GM12878 (cell line): ENCODE data around the gene AGT. TPM values are rescaled to one million over a fixed set of nuclear protein-coding genes. Genes with fewer than 3 reads are reported as not detected.

Experiments
- ATAC-seq: fragments of 200-7000 bp; cut with Tn5 transposase; 3 replicates; pipeline ENCODE4 v1.9.1; 2020; ENCODE audit warnings: mild to moderate bottlenecking, moderate library complexity
- BruUV-seq: library from RNA; stranded (reverse); fragments of 400-500 nt; replicated peaks from 2 replicates; lab custom pipeline; 2021; lab: Mats Ljungman, UMichigan
- CTCF ChIA-PET: fragments of 300-600 bp; sonication (Branson Sonifier 250); formaldehyde crosslinking; extraction: SDS; loops from one replicate; lab custom pipeline; 2021; ENCODE audit warnings: inconsistent platforms; lab: Yijun Ruan, JAX
- POLR2A ChIA-PET: fragments of 350-600 bp; formaldehyde crosslinking; extraction: SDS; loops from one replicate; lab custom pipeline; 2021; ENCODE audit warnings: inconsistent platforms; lab: Charles Lee
- RAD21 ChIA-PET: fragments of 300-600 bp; sonication (Branson Sonifier 250); formaldehyde crosslinking; loops from one replicate; lab custom pipeline; 2023; ENCODE audit warnings: antibody characterized with exemption; ENCODE audit not compliant: unreplicated experiment; lab: Charles Lee
- SMC1A ChIA-PET: fragments of 300-600 bp; sonication (Branson Sonifier 250); formaldehyde crosslinking; loops from one replicate; lab custom pipeline; 2023; ENCODE audit not compliant: unreplicated experiment, uncharacterized antibody; lab: Charles Lee
- DNase-seq: peaks from one replicate; pipeline ENCODE4 v3.0.0-alpha.2; 2011; ENCODE audit warnings: low read depth, low spot score
- FAIRE-seq: peaks from 3 replicates; lab custom pipeline; 2011; peaks lifted over from hg19 to GRCh38; lab: Jason Lieb, UNC
- H2AFZ ChIP-seq: 2 replicates; pipeline ENCODE4 v1.6.0; 2011; ENCODE audit warnings: low read depth, low read length, control low read depth; ENCODE audit not compliant: control insufficient read depth
- H3K27ac ChIP-seq: 2 replicates; pipeline ENCODE4 v1.5.1; 2011; ENCODE audit warnings: control low read depth; ENCODE audit not compliant: control insufficient read depth, insufficient read depth
- H3K27me3 ChIP-seq, 2 experiments: replicated peaks in 1 of 2; 2 replicates each; pipeline versions ENCODE4 v1.6.0 to v1.6.1; 2011; ENCODE audit warnings: low read length in 1 of 2; ENCODE audit not compliant: control insufficient read depth in 2 of 2, insufficient read depth in 2 of 2
- H3K36me3 ChIP-seq, 2 experiments: 2 replicates each; pipeline ENCODE4 v1.5.1; 2011; ENCODE audit warnings: low read length in 1 of 2; ENCODE audit not compliant: control insufficient read depth in 2 of 2, insufficient read depth in 2 of 2
- H3K4me1 ChIP-seq: 2 replicates; pipeline ENCODE4 v1.6.1; 2011; ENCODE audit warnings: mild to moderate bottlenecking, low read length, moderate library complexity, mixed read lengths; ENCODE audit not compliant: control insufficient read depth, insufficient read depth
- H3K4me2 ChIP-seq: 2 replicates; pipeline ENCODE4 v1.6.0; 2011; ENCODE audit warnings: control low read depth; ENCODE audit not compliant: control insufficient read depth, insufficient read depth
- H3K4me3 ChIP-seq: fragments of 200-600 bp; sonication (generic); 2 replicates; pipeline ENCODE4 v1.5.1; 2016
- H3K79me2 ChIP-seq: 2 replicates; pipeline ENCODE4 v1.6.0; 2011; ENCODE audit warnings: low read length; ENCODE audit not compliant: control insufficient read depth, insufficient read depth
- H3K9ac ChIP-seq: 2 replicates; pipeline ENCODE4 v1.8.0; 2011; ENCODE audit warnings: low read length, control low read depth, mixed read lengths; ENCODE audit not compliant: control insufficient read depth, insufficient read depth
- H3K9me3 ChIP-seq: replicated peaks from 3 replicates; pipeline ENCODE4 v1.5.1; 2011; ENCODE audit warnings: mild to moderate bottlenecking, low read length; ENCODE audit not compliant: control insufficient read depth, insufficient read depth
- H4K20me1 ChIP-seq: 2 replicates; pipeline ENCODE4 v1.6.0; 2011; ENCODE audit not compliant: control insufficient read depth, insufficient read depth
- ATF3 ChIP-seq: IDR thresholded peaks from 2 replicates; pipeline ENCODE4 v1.6.1; 2011; ENCODE audit warnings: low read depth, mild to moderate bottlenecking, low read length, moderate library complexity, borderline replicate concordance; ENCODE audit errors: extremely low read depth
- CHD2 ChIP-seq: IDR thresholded peaks from 2 replicates; pipeline ENCODE4 v1.6.1; 2011; ENCODE audit warnings: low read depth, low read length, improper control_type of control experiment, borderline replicate concordance
- CUX1 ChIP-seq: IDR thresholded peaks from 2 replicates; pipeline ENCODE4 v1.6.1; 2012; ENCODE audit warnings: improper control_type of control experiment, low read depth, low read length; ENCODE audit not compliant: insufficient replicate concordance
- ELK1 ChIP-seq: IDR thresholded peaks from 2 replicates; pipeline ENCODE4 v1.6.1; 2012; ENCODE audit warnings: low read depth, low read length, improper control_type of control experiment
- NFYA ChIP-seq: IDR thresholded peaks from 2 replicates; pipeline ENCODE4 v1.6.1; 2011; ENCODE audit warnings: low read depth, mild to moderate bottlenecking, low read length, improper control_type of control experiment, borderline replicate concordance
- STAT3 ChIP-seq: IDR thresholded peaks from 2 replicates; pipeline ENCODE4 v1.6.1; 2011; ENCODE audit warnings: low read depth, low read length, improper control_type of control experiment
- TCF12 ChIP-seq: IDR thresholded peaks from 2 replicates; pipeline ENCODE4 v1.6.1; 2011; ENCODE audit warnings: low read depth, mild to moderate bottlenecking, low read length
- ZNF207 ChIP-seq: fragments of 450-650 bp; IDR thresholded peaks from 2 replicates; pipeline ENCODE4 v1.6.1; 2014; ENCODE audit warnings: antibody characterized with exemption, mild to moderate bottlenecking, borderline replicate concordance
- WGBS: methylation state at CpG from one replicate; pipeline ENCODE4 v1.1.6; 2016; ENCODE audit warnings: low lambda C conversion rate; ENCODE audit not compliant: insufficient replicate concordance, insufficient coverage; ENCODE audit errors: missing lambda C conversion rate; 5-methylcytosine and 5-hydroxymethylcytosine counted together
- in situ Hi-C: fragments of 300-500 bp; cut with MboI; formaldehyde crosslinking; loops from 9 replicates; pipeline ENCODE4 v1.14.3; 2018; ENCODE audit warnings: mixed read lengths
- intact Hi-C: fragments of 100-400 bp; cut with micrococcal nuclease; formaldehyde crosslinking; loops from one replicate; pipeline ENCODE4 v1.14.2; 2022; ENCODE audit not compliant: unreplicated experiment
- polyA plus RNA-seq, 11 experiments: library from polyadenylated mRNA; depleted of rRNA in 4 of 11; unstranded in 6 of 11; stranded (reverse) in 5 of 11; fragments of >200 nt; fragmentation: Nextera tagmentation in 4 of 11; fragmentation: Illumina TruSeq in 1 of 11; extraction: Ambion mirVana in 4 of 11; extraction: Trizol in 1 of 11; gene quantifications; 1 replicate in 1 of 11; 2 replicates in 10 of 11; pipeline versions ENCODE4 v1.2.1 to v1.2.3, GENCODE V29; 2011 to 2016; ENCODE audit warnings: inconsistent platforms in 2 of 11, missing spikeins in 2 of 11, low read depth in 1 of 11
- total RNA-seq, 4 experiments: library from RNA; depleted of rRNA in 3 of 4; stranded (reverse); fragments of >200 nt in 3 of 4; fragmentation: Illumina TruSeq in 1 of 4; extraction: Trizol in 1 of 4; gene quantifications; 2 replicates each; pipeline versions ENCODE4 v1.2.1 to v1.2.3, GENCODE V29; 2013 to 2021
- TF ChIP-seq, protein P1 (sequence below): fragments of 450-650 bp; IDR thresholded peaks from 2 replicates; pipeline ENCODE4 v1.6.1; 2016; ENCODE audit warnings: mild to moderate bottlenecking, moderate library complexity, borderline replicate concordance

The AGT gene
- total and polyA plus RNA-seq, 10 of the 15 experiments (the other 5 are each of a cell fraction or from before 2014, with no cell fraction given): 0.69 TPM; not detected in 9

GRCh38 chr1:230684146-230684545 is 29.8 kb downstream of the AGT start (continued):
- no peak for TF ChIP-seq CUX1
- TF ChIP-seq ATF3: no peak

GRCh38 chr1:230682882-230683610 is 30.9 kb downstream of the AGT start:
- no peaks in the 10 kb centered on the region for H3K4me1 ChIP-seq
- RAD21 ChIA-PET: no interaction called here
- SMC1A ChIA-PET: no interaction called here
- in situ Hi-C loops: no loop called here
- H4K20me1 ChIP-seq: no peaks in the 10 kb centered on the region
- peaks cover 9 to 20% of the 10 kb centered on the region in 2 experiments for H3K36me3 ChIP-seq
- H3K9me3 ChIP-seq: no peaks in the 10 kb centered on the region
- WGBS: 72% methylated on average over 8 of the region's 9 CpGs
- ATAC-seq: no peak
- H3K27me3 ChIP-seq: no peaks in the 10 kb centered on the region
- no peak overlapping the region for H2AFZ ChIP-seq
- FAIRE-seq: no peak
- no peak overlapping the region for H3K4me2 ChIP-seq
- no peaks in the 10 kb centered on the region for H3K79me2 ChIP-seq
- no peak overlapping the region for H3K9ac ChIP-seq
- intact Hi-C loops: no loop called here
- CTCF ChIA-PET: interaction anchor here (1.2 kb wide), 1 partner anchor 40 kb away, joined by 3 read pairs; no protein-coding TSS in a partner anchor
- no peak overlapping the region for H3K4me3 ChIP-seq
- DNase-seq: no peak
- BruUV-seq: no TSS peak
- POLR2A ChIA-PET: no interaction called here
- no peak overlapping the region for H3K27ac ChIP-seq
- TF ChIP-seq, protein P1, sequence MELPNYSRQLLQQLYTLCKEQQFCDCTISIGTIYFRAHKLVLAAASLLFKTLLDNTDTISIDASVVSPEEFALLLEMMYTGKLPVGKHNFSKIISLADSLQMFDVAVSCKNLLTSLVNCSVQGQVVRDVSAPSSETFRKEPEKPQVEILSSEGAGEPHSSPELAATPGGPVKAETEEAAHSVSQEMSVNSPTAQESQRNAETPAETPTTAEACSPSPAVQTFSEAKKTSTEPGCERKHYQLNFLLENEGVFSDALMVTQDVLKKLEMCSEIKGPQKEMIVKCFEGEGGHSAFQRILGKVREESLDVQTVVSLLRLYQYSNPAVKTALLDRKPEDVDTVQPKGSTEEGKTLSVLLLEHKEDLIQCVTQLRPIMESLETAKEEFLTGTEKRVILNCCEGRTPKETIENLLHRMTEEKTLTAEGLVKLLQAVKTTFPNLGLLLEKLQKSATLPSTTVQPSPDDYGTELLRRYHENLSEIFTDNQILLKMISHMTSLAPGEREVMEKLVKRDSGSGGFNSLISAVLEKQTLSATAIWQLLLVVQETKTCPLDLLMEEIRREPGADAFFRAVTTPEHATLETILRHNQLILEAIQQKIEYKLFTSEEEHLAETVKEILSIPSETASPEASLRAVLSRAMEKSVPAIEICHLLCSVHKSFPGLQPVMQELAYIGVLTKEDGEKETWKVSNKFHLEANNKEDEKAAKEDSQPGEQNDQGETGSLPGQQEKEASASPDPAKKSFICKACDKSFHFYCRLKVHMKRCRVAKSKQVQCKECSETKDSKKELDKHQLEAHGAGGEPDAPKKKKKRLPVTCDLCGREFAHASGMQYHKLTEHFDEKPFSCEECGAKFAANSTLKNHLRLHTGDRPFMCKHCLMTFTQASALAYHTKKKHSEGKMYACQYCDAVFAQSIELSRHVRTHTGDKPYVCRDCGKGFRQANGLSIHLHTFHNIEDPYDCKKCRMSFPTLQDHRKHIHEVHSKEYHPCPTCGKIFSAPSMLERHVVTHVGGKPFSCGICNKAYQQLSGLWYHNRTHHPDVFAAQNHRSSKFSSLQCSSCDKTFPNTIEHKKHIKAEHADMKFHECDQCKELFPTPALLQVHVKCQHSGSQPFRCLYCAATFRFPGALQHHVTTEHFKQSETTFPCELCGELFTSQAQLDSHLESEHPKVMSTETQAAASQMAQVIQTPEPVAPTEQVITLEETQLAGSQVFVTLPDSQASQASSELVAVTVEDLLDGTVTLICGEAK: no peak
- TF ChIP-seq ELK1 (no peak), ZNF207 (no peak), NFYA (no peak), CHD2 (no peak), STAT3 (no peak), TCF12 (no peak)
